ENCODE measurements around the gene SHC4. TPM values are rescaled to one million over a fixed set of nuclear protein-coding genes. Genes with fewer than 3 reads are reported as not detected.
A peak's percentile ranks its signal among the peaks of the same experiment; 100 is the strongest.

Gene SHC4
- total and polyA plus RNA-seq, 9 of the 15 experiments (the other 6 are each of a cell fraction or from before 2014, with no cell fraction given): 0.43 to 1.2 (median 0.67) TPM

- TF ChIP-seq ZNF395 (CRISPR knock-in tag; IDR thresholded peaks at IDR 0.05) (no peak), ZBTB1 (CRISPR knock-in tag; IDR thresholded peaks at IDR 0.05; ENCODE audit: borderline replicate concordance, low read depth) (no peak), RBM39 (optimal IDR thresholded peaks at IDR 0.05; ENCODE audit: low read depth, low read length) (no peak), MAFK (IDR thresholded peaks at IDR 0.05; ENCODE audit: low read length) (no peak), KLF6 (CRISPR knock-in tag; IDR thresholded peaks at IDR 0.05; ENCODE audit: borderline replicate concordance) (no peak), ZNF134 (CRISPR knock-in tag; conservative IDR thresholded peaks at IDR 0.05) (no peak), SMAD3 (CRISPR knock-in tag; conservative IDR thresholded peaks at IDR 0.05) (no peak), DACH1 (IDR thresholded peaks at IDR 0.05; ENCODE audit: partially characterized antibody) (no peak), ZBTB26 (CRISPR knock-in tag; IDR thresholded peaks at IDR 0.05) (no peak), JUNB (CRISPR knock-in tag; conservative IDR thresholded peaks at IDR 0.05) (no peak), FOXP1 (CRISPR knock-in tag; IDR thresholded peaks at IDR 0.05) (no peak), FOXO4 (CRISPR knock-in tag; IDR thresholded peaks at IDR 0.05) (no peak), ATF1 (CRISPR knock-in tag; IDR thresholded peaks at IDR 0.05) (no peak), ATF1 (tag; IDR thresholded peaks at IDR 0.05) (peak; percentile 46; the same call in 1 of the 2 replicates), ZFX (CRISPR knock-in tag; IDR thresholded peaks at IDR 0.05) (peak; percentile 58), ETV5 (CRISPR knock-in tag; IDR thresholded peaks at IDR 0.05; ENCODE audit: low read depth) (no peak), SREBF1 (IDR thresholded peaks at IDR 0.05; ENCODE audit: borderline replicate concordance, low read depth, low read length) (no peak), CBX3 (IDR thresholded peaks at IDR 0.05; ENCODE audit: borderline replicate concordance in 1 of 2, low read length in 2 of 2) (0 out of 3 replicates have a peak, but pooled peaks of 1 of the 2 experiments have one; percentile 17), POLR2G (IDR thresholded peaks at IDR 0.05; ENCODE audit: low read depth, low read length) (peak; percentile 83), ARID1B (IDR thresholded peaks at IDR 0.05) (no peak), TCF7 (IDR thresholded peaks at IDR 0.05; ENCODE audit: borderline replicate concordance) (no peak), NCOA1 (IDR thresholded peaks at IDR 0.05; ENCODE audit: low read depth) (no peak), SAP30 (IDR thresholded peaks at IDR 0.05; ENCODE audit: borderline replicate concordance, insufficient read depth, low read depth, low read length, poor library complexity, severe bottlenecking) (no peak)
- TF ChIP-seq, protein P1, sequence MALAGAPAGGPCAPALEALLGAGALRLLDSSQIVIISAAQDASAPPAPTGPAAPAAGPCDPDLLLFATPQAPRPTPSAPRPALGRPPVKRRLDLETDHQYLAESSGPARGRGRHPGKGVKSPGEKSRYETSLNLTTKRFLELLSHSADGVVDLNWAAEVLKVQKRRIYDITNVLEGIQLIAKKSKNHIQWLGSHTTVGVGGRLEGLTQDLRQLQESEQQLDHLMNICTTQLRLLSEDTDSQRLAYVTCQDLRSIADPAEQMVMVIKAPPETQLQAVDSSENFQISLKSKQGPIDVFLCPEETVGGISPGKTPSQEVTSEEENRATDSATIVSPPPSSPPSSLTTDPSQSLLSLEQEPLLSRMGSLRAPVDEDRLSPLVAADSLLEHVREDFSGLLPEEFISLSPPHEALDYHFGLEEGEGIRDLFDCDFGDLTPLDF (CRISPR knock-in tag; IDR thresholded peaks at IDR 0.05): no peak
Measured at GRCh38 chr15:48975472-48976419, 12.0 kb upstream of the SHC4 start (continued).

Measured in K562 (cell line).